Measurements from ENCODE around the gene ARL2.
A peak's percentile ranks its signal among the peaks of the same experiment; 100 is the strongest.
"Not testable (repeated sequence)": the region's sequence is repeated elsewhere in the genome, so short reads cannot be mapped to it uniquely, and the experiment has no call there.

Gene ARL2

DNA sequence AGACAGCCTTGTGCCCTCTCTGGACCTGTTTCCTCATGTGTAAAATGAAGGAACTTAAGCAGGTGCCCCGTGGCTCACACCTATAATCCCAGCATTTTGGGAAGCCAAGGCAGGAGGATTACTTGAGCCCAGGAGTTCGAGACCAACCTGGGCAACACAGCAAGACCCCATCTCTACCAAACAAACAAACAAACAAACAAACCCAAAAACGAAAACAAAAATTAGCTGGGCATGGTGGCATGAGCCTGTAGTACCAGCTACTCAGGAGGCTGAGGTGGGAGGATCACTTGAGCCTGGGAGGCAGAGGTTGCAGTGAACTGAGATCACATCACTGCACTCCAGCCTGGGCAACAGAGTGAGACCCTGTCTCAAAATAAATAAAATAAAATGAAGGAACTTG, 10.0 kb upstream of the ARL2 start:
- DNase-seq (ENCODE audit: extremely low read depth in 1 of 2, low read depth in 1 of 2): not testable (repeated sequence)

DNA sequence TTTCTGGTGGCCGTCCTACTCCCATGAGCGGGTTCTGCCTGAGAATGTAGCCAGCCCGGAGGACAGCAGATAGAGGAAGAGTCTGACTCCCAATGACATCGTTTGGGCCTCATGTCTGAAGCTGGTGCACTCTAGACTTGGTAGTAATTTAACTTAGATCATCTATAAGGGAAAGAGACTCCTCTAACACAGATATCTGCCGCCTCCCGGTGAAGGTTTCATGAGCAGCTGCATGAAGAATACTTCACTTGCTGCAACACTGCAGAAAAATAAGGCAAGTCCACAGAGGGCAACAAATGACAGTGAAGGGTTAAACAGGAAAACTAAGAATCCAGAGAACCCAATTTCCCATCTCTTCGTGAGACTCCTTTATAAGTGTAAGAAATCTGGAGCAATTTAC, 5.9 kb upstream of the ARL2 start:
- DNase-seq (ENCODE audit: extremely low read depth in 1 of 2, low read depth in 1 of 2): no peak

DNA sequence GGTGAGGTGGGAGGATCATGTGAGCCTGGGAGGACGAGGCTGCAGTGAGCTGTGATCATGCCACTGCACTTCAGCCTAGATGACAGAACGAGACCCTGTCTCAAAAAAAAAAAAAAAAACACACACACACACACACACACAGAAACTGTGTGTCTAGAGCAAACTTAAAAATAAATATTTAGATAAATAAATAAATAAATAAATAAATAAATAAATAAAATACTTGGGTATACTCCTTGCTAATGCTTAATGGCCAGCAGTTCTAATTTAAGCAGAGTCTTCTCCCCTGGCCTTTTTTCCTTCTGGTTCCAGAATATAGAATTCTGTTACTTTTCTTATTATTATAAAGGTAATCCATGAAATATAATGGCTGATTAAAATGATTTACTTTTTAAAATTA, 5.1 kb upstream of the ARL2 start:
- no peak for DNase-seq (ENCODE audit: extremely low read depth in 1 of 2, low read depth in 1 of 2)

DNA sequence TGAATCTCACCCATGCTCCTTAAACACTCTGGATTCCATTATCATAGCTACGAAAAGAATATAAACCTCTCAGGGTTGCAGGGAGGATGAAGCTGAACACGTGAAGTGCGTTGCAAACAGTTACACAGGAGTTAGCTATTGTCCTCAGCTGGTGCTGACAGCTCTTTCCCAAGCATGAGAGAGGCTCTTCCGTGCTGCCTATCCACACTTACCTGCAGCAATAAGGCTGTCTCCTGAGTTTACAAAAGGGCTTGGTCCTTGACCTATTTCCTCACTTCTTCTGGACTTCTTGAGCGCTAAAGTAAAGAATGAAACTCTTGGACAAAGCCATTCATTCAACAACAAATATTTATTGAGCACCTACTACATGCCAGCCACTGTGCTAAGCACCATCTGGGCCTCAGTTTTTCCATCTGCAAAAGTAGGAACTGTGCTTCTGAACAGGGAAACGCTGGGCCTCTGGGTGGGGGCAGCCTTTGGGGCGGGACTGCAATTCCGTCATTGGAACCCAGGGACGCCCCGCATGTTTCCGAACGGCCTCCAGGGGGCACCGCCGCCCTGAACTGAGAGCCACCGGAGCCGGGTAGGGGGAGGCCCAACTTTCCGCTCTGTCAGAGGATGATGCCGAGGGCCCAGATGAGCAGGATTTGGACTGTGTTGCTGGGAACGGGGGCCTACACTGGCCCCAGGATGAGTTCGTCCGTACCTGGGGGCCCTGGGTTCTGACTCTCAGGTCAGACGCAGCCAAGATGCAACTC, 651 bp upstream of the ARL2 start:
- peak; percentile 72 to 79 for DNase-seq (ENCODE audit: extremely low read depth in 1 of 2, low read depth in 1 of 2)

DNA sequence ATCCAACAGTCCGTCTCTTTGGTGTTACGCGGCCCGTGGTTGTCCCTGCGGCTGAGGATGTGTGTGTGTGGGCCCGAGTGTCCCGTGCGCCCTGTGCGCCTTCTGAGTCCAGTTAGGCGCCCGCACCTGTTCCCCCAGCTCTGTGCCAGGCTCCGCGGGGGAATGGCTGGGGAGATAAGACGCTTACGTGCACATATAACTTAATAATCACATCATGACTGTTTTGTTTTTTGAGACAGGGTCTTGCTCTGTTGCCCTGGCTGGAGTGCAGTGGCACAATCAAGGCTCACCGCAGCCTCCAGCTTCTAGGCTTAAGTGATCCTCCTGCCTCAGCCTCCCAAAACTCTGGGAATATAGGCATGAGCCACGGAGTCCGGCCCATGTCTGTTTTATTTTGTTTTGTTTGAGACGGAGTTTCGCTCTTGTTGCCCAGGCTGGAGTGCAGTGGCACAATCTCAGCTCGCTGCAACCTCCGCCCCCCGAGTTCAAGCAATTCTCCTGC, 817 bp downstream of the ARL2 start:
- no peak for DNase-seq (ENCODE audit: extremely low read depth in 1 of 2, low read depth in 1 of 2)

- DNase-seq (ENCODE audit: extremely low read depth in 1 of 2, low read depth in 1 of 2): no peak
Observed at GRCh38 chr11:65016705-65017104, 2.7 kb downstream of the ARL2 start.

DNA sequence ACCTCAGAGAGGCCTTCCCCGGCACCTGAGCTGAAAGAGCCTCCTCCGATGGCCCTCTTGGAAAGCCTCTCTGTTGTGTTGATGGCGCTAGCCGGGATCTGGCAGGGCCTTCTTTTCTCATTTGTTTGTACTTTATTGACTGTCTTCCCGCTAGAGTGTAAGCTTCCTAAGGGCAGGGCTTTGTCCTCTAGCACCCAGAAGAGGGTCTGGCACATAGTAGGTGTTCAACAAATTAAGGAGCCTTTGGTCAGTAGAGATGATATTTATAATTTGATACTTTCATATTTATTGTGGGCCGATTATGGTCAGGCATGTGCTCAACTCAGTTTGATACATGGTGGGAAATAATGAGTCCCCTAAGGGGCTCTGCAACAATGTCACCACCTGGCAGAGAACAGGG, 4.0 kb downstream of the ARL2 start:
- DNase-seq (ENCODE audit: extremely low read depth in 1 of 2, low read depth in 1 of 2): no peak

- DNase-seq (ENCODE audit: extremely low read depth in 1 of 2, low read depth in 1 of 2): no peak
Observed at GRCh38 chr11:65019824-65020223, 5.9 kb downstream of the ARL2 start.

DNA sequence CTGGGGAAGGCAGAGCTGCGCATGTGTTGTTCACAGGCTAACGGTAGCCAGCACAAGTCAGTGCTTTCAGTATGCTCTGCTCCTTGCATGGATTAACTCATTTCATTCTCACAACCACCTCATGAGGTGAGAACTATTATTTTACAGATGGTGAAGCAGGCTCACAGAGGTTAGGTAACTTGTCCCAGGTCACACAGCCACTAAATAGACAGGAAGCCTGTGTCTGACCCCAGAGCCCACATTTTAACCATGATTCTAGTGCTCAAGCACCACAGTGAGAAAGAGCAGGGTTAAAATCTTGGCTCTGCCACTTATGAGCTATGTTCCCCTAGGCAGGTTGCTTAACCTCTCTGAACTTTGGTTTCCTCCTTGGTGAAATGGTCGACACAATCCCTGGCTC, 7.0 kb downstream of the ARL2 start:
- no peak for DNase-seq (ENCODE audit: extremely low read depth in 1 of 2, low read depth in 1 of 2)

DNA sequence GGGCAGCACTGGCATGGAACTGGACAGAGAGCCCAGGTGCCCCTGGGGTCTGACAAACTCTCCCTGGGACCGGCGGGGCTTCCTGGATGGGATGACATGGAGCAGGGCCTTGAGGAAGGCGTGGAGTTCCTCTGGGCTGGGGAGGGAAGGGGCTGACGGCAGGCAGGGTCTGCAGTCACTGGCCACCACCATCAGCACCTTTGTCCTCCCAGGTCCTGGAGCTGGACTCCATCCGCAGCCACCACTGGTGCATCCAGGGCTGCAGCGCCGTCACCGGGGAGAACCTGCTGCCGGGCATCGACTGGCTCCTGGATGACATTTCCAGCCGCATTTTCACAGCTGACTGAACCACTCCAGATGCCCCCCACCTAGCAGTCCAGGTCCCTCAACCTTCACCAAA, 7.5 kb downstream of the ARL2 start:
- DNase-seq (ENCODE audit: extremely low read depth in 1 of 2, low read depth in 1 of 2): no peak

- DNase-seq (ENCODE audit: extremely low read depth in 1 of 2, low read depth in 1 of 2): not testable (repeated sequence)
Observed at GRCh38 chr11:65023502-65023901, 9.5 kb downstream of the ARL2 start.

- DNase-seq (ENCODE audit: extremely low read depth in 1 of 2, low read depth in 1 of 2): no peak
Observed at GRCh38 chr11:65026810-65027209, 12.8 kb downstream of the ARL2 start.

DNA sequence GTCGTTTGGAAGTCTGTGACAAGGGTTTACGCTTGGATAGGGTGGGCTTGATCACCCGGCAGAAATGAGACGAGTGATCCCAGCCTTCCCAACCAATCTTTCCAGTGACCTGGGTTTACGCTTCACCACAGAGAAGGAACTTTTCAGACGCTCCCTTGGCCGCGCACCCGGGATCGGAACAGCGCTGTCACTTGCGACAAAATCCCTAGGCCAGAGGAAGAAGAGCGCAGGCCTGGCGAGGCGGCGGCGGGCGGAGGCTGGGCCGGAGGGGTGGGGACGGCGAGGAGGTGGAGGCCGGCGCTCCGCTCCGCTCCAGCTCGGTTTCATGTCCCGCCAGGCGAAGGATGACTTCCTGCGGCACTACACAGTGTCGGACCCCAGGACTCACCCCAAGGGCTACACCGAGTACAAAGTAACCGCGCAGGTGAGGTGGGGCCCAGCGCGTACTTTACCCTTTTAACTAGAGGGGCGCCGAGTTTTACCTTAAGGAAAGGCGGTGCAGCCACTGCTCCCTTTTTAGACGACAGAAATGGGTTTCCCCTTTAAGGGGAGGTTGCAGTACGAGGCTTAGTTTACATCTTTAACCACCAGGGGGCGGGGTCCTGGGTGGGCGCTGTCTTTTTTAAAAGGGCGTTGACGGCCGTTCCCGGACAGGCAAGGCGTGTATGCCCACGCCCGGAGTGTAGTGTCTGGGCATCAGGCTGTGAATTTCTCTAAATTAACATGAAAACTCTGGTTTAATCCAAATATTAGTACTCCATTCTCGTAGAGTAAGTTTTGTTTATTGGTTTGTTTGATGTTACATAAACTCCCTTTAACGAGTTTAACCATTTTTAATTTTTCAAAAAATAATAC, 13.5 kb downstream of the ARL2 start, which contains the start of gene SNX15:
TSS of gene SNX15 (plus strand) at position 227 of the 855 bp plus-strand sequence. CDS start at position 326, 99 bp downstream.
- DNase-seq (ENCODE audit: extremely low read depth in 1 of 2, low read depth in 1 of 2): peak; percentile 77

GRCh38 chr11:65032216-65032615, 18.3 kb downstream of the ARL2 start:
- DNase-seq (ENCODE audit: extremely low read depth in 1 of 2, low read depth in 1 of 2): no peak

- DNase-seq (ENCODE audit: extremely low read depth in 1 of 2, low read depth in 1 of 2): no peak
Observed at GRCh38 chr11:65034423-65034822, 20.5 kb downstream of the ARL2 start.

DNA sequence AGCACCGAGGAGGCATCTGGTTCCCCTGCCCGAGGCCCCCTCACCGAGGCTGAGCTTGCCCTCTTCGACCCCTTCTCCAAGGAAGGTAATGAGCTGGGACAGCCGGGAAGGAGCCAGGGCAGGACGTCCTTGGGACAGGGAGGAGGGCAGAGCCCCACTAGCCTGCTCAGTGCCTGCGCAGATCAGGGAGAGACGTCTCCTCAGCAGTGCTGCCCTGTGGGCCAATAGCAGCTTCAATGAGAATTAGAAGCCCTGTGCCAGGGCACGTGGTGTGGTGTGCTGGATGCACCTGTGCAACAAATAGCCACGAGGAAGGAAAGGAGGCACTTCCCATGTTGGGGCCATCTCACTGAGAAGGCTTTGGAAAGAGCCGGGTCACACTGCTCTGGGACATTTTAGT, 21.6 kb downstream of the ARL2 start:
- DNase-seq (ENCODE audit: extremely low read depth in 1 of 2, low read depth in 1 of 2): no peak

GRCh38 chr11:65036931-65037330, 23.0 kb downstream of the ARL2 start:
- no peak for DNase-seq (ENCODE audit: extremely low read depth in 1 of 2, low read depth in 1 of 2)

DNA sequence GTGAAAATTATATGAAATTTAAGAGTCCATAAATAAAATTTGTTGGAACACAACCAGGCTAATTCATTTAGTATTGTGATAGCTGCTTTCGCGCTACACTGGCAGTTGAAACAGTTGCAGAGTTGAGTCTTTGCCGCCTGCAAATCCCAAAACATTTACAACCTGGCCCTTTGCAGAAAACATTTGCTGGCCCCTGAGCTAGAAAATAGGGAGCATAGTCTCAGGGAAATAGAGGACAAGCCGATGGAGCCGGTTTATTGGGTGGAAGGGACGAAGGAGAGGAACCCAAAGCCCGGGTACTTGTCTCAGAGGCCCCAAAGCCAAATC, 26.5 kb downstream of the ARL2 start:
- DNase-seq (ENCODE audit: extremely low read depth in 1 of 2, low read depth in 1 of 2): no peak

GRCh38 chr11:65040847-65041622, 27.1 kb downstream of the ARL2 start, which contains the start of gene SAC3D1:
Gene SAC3D1, plus strand, starts transcription at chr11:65041210. Its CDS starts 83 bp downstream, at chr11:65041293.
- peak; percentile 53 to 72 for DNase-seq (ENCODE audit: extremely low read depth in 1 of 2, low read depth in 1 of 2)

GRCh38 chr11:65042891-65043290, 28.9 kb downstream of the ARL2 start:
- DNase-seq (ENCODE audit: extremely low read depth in 1 of 2, low read depth in 1 of 2): no peak

GRCh38 chr11:65043881-65044501, 30.0 kb downstream of the ARL2 start:
- no peak for DNase-seq (ENCODE audit: extremely low read depth in 1 of 2, low read depth in 1 of 2)

Data from activated CD8-positive, alpha-beta memory T cell treated with anti-CD3 and anti-CD28 coated beads for 1 hour (primary cell).